Islet of Langerhans (tissue), 1 donor: ENCODE measurements around the gene MDH2.
"Not testable (repeated sequence)": the region's sequence is repeated elsewhere in the genome, so short reads cannot be mapped to it uniquely, and the experiment has no call there.

ENCODE experiments used
- FAIRE-seq: peaks from one replicate; lab custom pipeline; 2011; peaks lifted over from hg19 to GRCh38; lab: Jason Lieb, UNC

The MDH2 gene

GRCh38 chr7:76047811-76048667 is at the start of gene MDH2, which contains the start of gene STYXL1:
Gene MDH2, plus strand, starts transcription at chr7:76048106. Its CDS starts 55 bp downstream, at chr7:76048161.
Gene STYXL1, minus strand, starts transcription at chr7:76048000. Its CDS starts 17,477 bp downstream, at chr7:76030523.
- FAIRE-seq = no peak

GRCh38 chr7:76000566-76000965 is 47.3 kb upstream of the MDH2 start:
- FAIRE-seq = no peak

GRCh38 chr7:76002139-76002538 is 45.8 kb upstream of the MDH2 start:
- FAIRE-seq = no peak

- FAIRE-seq = no peak
These were observed 45.1 kb upstream of the MDH2 start for GRCh38 chr7:76002822-76003221.

GRCh38 chr7:76003351-76003750 is 44.6 kb upstream of the MDH2 start:
- no peak for FAIRE-seq

GRCh38 chr7:76005004-76005403 is 42.9 kb upstream of the MDH2 start:
- FAIRE-seq = not testable (repeated sequence)

GRCh38 chr7:76008156-76008687 is 39.7 kb upstream of the MDH2 start:
- FAIRE-seq = no peak

GRCh38 chr7:76009672-76010600 is 38.0 kb upstream of the MDH2 start:
- no peak for FAIRE-seq

GRCh38 chr7:76011442-76011861 is 36.5 kb upstream of the MDH2 start:
- no peak for FAIRE-seq

- no peak for FAIRE-seq
These were observed 31.5 kb upstream of the MDH2 start for GRCh38 chr7:76016191-76016947.

- FAIRE-seq = not testable (repeated sequence)
These were observed 29.4 kb upstream of the MDH2 start for GRCh38 chr7:76018520-76018919.

- no peak for FAIRE-seq
These were observed 27.7 kb upstream of the MDH2 start for GRCh38 chr7:76020031-76020714.

GRCh38 chr7:76022026-76022780 is 25.7 kb upstream of the MDH2 start:
- FAIRE-seq = no peak

GRCh38 chr7:76023002-76023401 is 24.9 kb upstream of the MDH2 start:
- no peak for FAIRE-seq

GRCh38 chr7:76029682-76030081 is 18.2 kb upstream of the MDH2 start:
- FAIRE-seq = not testable (repeated sequence)

GRCh38 chr7:76031964-76032363 is 15.9 kb upstream of the MDH2 start:
- no peak for FAIRE-seq

GRCh38 chr7:76037310-76037709 is 10.6 kb upstream of the MDH2 start:
- FAIRE-seq = no peak

- FAIRE-seq = no peak
These were observed 7.8 kb upstream of the MDH2 start for GRCh38 chr7:76040126-76040525.

- FAIRE-seq = no peak
These were observed 3.5 kb upstream of the MDH2 start for GRCh38 chr7:76044375-76044865.

GRCh38 chr7:76047305-76047810 is 548 bp upstream of the MDH2 start:
- FAIRE-seq = no peak
